Measurements from ENCODE around the gene RSPH6A.

The RSPH6A gene

GRCh38 chr19:45814851-45815480 is at the start of gene RSPH6A:
Gene RSPH6A (minus strand): TSS chr19:45815308. CDS start chr19:45815176, 132 bp downstream.
- Histone ChIP-seq H3K4me3 (peak within 1 kb of the TSS in 3 of 7 experiments; percentile 1 to 18 (median 11)), H3K27ac (peak within 1 kb of the TSS in 1 of 21 experiments; percentile 26)

- Histone ChIP-seq H3K27ac (no peak overlapping the region), H3K4me3 (peak overlapping the region in 2 of 7 experiments; percentile 67 to 97)
These were observed 49.5 kb upstream of the RSPH6A start for GRCh38 chr19:45864629-45865082.

- H3K27ac ChIP-seq = peak within 1 kb of the TSS in 2 of 21 experiments; percentile 94 to 95
These were observed 48.9 kb upstream of the RSPH6A start, which contains the start of gene FOXA3 for GRCh38 chr19:45863840-45864628. Gene FOXA3 (plus strand): TSS chr19:45864326. CDS start chr19:45864457, 131 bp downstream.

DNA sequence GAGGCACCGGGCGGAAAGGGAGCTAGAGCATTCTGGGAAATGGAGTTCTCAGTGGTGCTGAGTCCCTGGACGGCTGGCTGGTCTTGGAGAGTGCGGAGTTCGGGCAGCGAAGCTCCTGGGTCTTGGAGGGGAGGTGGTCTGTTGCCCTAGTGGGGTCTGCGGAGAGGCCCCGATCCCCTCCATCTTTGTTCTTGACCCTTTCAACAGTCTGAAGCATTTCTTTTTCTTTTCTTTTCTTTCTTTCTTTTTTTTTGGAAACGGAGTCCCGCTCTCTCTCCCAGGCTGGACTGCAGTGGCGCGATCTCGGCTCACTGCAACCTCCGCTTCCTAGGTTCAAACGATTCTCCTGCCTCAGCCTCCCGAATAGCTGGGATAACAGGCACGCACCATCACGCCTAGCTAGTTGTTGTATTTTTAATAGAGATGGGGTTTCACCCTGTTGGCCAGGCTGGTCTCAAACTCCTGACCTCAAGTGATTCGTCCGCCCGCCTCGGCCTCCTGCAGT is 48.3 kb upstream of the RSPH6A start:
- peak overlapping the region in 2 of 21 experiments; percentile 94 to 95 for H3K27ac ChIP-seq
- peak overlapping the region; percentile 67 to 97 (median 92) for H3K4me3 ChIP-seq

More at GRCh38 chr19:45863840-45864628, 48.9 kb upstream of the RSPH6A start, which contains the start of gene FOXA3:
- peak within 1 kb of the TSS; percentile 67 to 97 (median 92) for H3K4me3 ChIP-seq

DNA sequence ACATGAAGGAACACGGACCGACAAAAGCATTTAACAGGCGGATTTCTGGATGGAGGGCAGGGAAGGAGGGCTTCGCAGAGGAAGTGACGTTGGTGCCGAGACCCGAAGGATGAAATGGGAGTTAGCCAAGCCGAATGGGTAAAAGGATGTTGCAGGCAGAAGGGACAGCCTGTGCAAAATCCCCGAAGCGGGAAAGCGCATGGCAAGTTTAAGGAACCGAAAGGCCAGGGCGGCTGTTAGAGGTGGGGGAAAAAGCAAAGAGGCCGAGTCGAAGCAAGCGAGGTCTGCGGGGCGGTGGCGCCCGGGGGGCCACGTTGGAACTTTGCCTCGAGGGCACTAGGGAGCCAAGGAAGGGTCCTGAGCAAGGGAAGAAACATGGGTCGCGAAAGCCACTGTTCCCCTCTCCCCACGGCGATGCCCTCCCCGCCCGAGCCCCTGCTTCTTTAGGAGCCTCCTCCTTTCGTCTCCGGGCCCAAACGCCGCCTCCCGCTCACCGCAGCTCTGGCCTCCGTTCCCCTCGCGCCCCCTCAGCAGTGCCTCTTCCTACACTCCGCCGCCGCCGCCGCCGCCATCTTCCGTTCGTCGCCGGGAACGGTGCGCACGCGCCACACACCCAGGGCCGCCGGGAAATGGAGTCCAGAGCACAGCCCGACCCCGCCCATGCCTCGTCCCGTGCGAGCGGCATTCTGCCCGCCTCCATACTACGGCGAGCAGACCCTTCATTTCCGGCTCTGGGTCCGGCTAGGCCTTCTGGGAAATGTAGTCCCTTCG is 47.6 kb upstream of the RSPH6A start, which contains the start of gene SYMPK:
TSS of gene SYMPK (minus strand) at position 584 of the 771 bp plus-strand sequence. CDS start 8,652 bp downstream, outside the sequence.
- Histone ChIP-seq H3K27ac (peak within 1 kb of the TSS; percentile 50 to 97 (median 94)), H3K4me3 (peak within 1 kb of the TSS; percentile 67 to 97 (median 92))

GRCh38 chr19:45862271-45862563 is 47.1 kb upstream of the RSPH6A start:
- peak overlapping the region in 20 of 21 experiments; percentile 83 to 97 (median 94) for H3K27ac ChIP-seq
- peak overlapping the region; percentile 67 to 97 (median 92) for H3K4me3 ChIP-seq

DNA sequence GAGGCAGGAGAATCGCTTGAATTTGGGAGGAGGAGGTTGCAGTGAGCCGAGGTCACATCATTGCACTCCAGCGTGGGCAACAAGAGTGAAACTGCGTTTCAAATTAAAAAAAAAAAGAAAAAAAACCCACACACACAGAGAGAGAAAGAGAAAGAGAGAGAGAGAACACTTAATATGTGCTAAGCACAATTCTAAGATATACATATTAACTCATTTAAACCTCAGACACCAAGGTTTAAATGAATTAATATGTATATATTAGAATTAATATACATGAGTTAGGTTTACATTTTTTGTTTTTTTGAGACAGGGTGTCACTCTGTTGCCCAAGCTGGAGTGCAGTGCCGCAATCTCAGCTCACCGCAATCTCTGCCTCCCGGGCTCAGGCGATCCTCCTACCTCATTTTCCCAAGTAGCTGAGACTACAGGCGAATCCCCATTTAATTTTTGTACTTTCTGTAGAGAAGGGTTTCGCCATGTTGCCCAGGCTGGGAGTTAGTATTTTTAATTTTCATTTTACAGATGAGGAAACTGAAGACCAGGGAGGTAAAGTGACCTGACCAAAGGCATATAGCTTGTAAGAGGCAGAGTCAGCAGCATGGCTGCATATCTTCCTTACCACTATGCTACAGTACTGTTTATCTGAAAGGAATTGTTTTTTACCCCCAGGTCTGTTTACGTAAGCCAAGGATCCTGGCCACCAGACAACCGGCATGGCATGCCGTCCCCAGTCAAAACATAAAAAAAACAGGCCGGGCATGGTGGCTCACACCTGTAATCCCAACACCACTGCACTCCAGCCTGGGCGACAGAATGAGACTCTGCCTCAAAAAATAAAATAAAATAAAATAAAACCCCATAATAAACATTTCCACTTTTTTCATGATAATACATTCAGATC is 45.5 kb upstream of the RSPH6A start:
- no peak overlapping the region for H3K4me3 ChIP-seq
- H3K27ac ChIP-seq = peak overlapping the region in 3 of 21 experiments; percentile 10 to 24 (median 10)

DNA sequence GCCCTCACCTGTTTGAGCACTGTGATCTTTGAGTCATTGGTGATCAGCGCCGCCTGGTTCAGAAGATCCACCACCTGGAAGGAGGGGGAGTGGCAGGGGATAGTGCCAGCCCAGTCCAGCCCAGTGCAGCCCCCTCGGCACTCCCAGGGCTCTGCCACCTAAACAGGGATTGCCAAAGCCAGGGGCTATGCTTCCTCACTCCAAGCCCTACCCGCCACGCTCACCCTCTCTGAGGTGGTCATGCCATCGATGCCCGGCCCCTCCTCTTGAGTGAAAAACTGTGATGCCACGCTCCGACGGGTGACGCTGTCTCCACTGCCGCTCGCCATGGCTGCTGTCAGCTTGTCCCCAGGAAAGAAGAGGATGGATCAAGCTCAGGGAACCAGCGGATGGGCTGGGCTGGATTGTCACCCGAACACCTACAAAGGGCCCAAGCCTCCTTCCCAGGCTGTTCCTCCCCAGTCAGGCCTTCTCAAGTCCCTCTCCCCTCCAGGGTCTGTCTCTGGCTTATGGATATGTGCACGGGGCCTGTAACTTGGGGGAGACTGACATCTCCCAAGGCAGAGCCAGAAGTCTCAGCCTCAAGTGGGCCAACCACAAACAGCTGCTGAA is 39.2 kb upstream of the RSPH6A start:
- no peak overlapping the region for H3K4me3 ChIP-seq
- no peak overlapping the region for H3K27ac ChIP-seq

- Histone ChIP-seq H3K4me3 (no peak overlapping the region), H3K27ac (no peak overlapping the region)
These were observed 37.9 kb upstream of the RSPH6A start for GRCh38 chr19:45852983-45853382.

DNA sequence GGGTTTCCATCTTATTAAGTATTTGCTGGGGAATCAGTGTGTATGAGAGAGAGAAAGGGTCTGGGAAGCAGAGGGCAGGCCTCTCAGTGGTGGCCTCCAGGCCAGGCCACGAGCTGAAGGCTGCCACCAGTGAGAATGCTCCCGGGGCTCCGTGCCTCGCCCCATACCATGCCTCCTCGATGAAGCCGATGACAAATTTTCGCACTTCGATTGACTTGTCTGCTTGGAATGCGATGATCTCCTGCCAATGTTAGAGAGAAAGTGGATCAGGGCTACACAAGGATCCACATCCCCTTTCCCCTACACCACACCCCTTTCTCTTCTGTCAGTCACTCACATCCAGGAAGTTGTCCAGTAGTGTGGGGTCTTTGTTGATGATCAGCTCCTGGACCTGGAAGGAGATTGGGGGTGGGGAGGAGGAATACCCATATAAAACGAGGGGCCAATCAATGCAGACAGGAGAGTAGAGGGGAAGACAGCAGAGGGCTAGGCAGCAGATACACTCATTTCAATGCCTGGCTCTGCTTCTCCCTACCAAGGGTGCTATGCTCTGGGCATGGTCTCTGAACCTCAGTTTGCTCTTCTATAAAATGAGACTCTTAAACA is 37.1 kb upstream of the RSPH6A start:
- Histone ChIP-seq H3K27ac (no peak overlapping the region), H3K4me3 (no peak overlapping the region)

DNA sequence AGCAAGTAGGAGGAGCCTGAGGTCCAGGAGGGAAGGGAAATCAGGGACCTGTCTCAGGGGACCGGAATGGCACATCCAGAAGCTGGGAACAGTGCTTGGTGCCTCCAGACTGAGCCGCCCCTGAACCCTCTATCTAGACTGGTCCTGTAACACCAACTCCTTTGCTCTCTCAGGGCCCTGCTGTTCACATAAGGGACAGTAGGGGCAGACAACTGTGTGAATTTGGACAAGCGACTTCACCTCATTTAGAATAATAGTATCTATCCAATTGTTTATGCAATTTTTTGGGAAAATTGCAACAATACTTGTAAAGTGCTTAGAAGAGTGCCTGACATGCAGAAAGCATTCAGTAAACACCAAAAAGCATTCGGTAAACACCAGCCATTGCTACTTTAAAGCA is 33.8 kb upstream of the RSPH6A start:
- Histone ChIP-seq H3K4me3 (no peak overlapping the region), H3K27ac (no peak overlapping the region)

DNA sequence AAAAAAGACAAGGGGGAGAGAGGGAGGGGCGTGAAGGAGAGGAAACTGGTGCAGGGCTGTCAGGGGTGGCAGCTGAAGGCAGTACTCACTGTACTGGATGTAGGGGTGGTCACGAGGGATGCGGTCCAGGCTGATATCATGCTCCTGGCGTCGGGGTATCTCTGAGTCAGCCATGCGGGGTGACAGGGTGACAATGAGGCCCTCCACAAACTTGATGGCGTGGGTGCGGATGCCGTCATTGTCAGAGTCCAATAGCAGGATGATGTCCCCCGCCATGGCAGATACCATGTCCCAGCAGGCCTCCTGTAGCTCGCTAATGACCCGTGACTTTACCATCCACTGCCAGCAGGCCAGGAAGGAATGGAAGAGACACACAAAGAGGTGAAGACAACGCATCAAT is 32.6 kb upstream of the RSPH6A start:
- Histone ChIP-seq H3K4me3 (no peak overlapping the region), H3K27ac (no peak overlapping the region)

DNA sequence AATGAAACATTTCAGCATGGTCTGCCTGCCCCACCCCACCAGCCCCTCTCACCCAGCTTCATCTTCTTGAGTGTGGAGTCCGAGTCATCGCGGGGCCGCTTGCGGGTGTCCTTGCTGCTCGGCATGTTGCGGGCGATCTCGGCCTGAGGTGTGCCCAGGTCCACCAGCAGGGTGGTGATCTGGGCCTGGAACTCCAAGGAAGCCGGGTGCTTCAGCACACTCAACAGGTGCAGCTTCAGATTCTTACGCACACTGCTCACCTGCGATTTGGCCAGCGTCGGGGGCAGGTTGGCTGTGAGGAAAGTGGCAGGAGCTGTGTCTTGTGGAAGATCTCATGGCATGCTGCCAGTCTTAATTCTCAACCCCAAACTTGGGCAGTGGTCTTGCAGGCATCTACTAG is 27.1 kb upstream of the RSPH6A start:
- Histone ChIP-seq H3K4me3 (no peak overlapping the region), H3K27ac (no peak overlapping the region)

- H3K27ac ChIP-seq = no peak overlapping the region
These were observed 19.9 kb upstream of the RSPH6A start for GRCh38 chr19:45834970-45835369.

GRCh38 chr19:45828945-45829344 is 13.8 kb upstream of the RSPH6A start:
- Histone ChIP-seq H3K27ac (no peak overlapping the region), H3K4me3 (no peak overlapping the region)

More at GRCh38 chr19:45834970-45835369, 19.9 kb upstream of the RSPH6A start:
- no peak overlapping the region for H3K4me3 ChIP-seq

- Histone ChIP-seq H3K27ac (no peak overlapping the region), H3K4me3 (no peak overlapping the region)
These were observed 13.4 kb upstream of the RSPH6A start for GRCh38 chr19:45828523-45828922.

GRCh38 chr19:45827459-45828093 is 12.5 kb upstream of the RSPH6A start:
- H3K27ac ChIP-seq = no peak overlapping the region
- no peak overlapping the region for H3K4me3 ChIP-seq

Measured in skin epidermis (tissue), 12 donors.